ENCODE measurements around the gene DPH7.
"Not testable (repeated sequence)": the region's sequence is repeated elsewhere in the genome, so short reads cannot be mapped to it uniquely, and the experiment has no call there.

The DPH7 gene

GRCh38 chr9:137550958-137551263, 27.8 kb downstream of the DPH7 start:
- DNase-seq: peak in 3 of 51 donors; percentile 30 to 52 (median 48)

- DNase-seq: peak in 49 of 51 donors; percentile 24 to 88 (median 73)
These were observed 28.5 kb downstream of the DPH7 start, which contains the start of gene PNPLA7 for GRCh38 chr9:137550231-137550621. Gene PNPLA7 (minus strand): TSS chr9:137550402. CDS start chr9:137550197, 205 bp downstream.

- DNase-seq: no peak
These were observed 30.8 kb downstream of the DPH7 start for GRCh38 chr9:137547687-137548543.

- DNase-seq: no peak
These were observed 33.6 kb downstream of the DPH7 start for GRCh38 chr9:137545123-137545522.

- no peak for DNase-seq
These were observed 34.5 kb downstream of the DPH7 start for GRCh38 chr9:137544176-137544760.

GRCh38 chr9:137543237-137543963, 35.3 kb downstream of the DPH7 start:
- no peak for DNase-seq

- no peak for DNase-seq
These were observed 36.2 kb downstream of the DPH7 start for GRCh38 chr9:137542486-137542885.

GRCh38 chr9:137540536-137540935, 38.2 kb downstream of the DPH7 start:
- DNase-seq: no peak

- DNase-seq: no peak
These were observed 40.7 kb downstream of the DPH7 start for GRCh38 chr9:137538058-137538457.

- DNase-seq: not testable (repeated sequence)
These were observed 42.1 kb downstream of the DPH7 start for GRCh38 chr9:137536594-137537131.

GRCh38 chr9:137535120-137535428, 43.7 kb downstream of the DPH7 start:
- no peak for DNase-seq

- DNase-seq: peak in 4 of 51 donors; percentile 10 to 34 (median 21)
These were observed 44.2 kb downstream of the DPH7 start for GRCh38 chr9:137534256-137535119.

GRCh38 chr9:137532891-137533468, 45.7 kb downstream of the DPH7 start:
- DNase-seq: not testable (repeated sequence)

- peak in 1 of 51 donors; percentile 62 for DNase-seq
These were observed 47.5 kb downstream of the DPH7 start for GRCh38 chr9:137531099-137531765.

- DNase-seq: no peak
These were observed 48.4 kb downstream of the DPH7 start for GRCh38 chr9:137530331-137530730.

GRCh38 chr9:137524981-137525317, 53.8 kb downstream of the DPH7 start:
- no peak for DNase-seq

- no peak for DNase-seq
These were observed 54.4 kb downstream of the DPH7 start for GRCh38 chr9:137524161-137524980.

GRCh38 chr9:137522746-137523455, 55.8 kb downstream of the DPH7 start:
- no peak for DNase-seq

Measured in hypothalamus (tissue), 51 donors.